Heart left ventricle (tissue), 13 donors: ENCODE measurements around the gene TMTC2.

Experiments used
- CTCF ChIP-seq, 12 donors: fragments of 200-600 bp; sonication (generic) in 4 of 12; IDR thresholded peaks; one replicate each; pipeline versions ENCODE4 v1.5.0 to v1.8.0; 2018 to 2022; ENCODE audit warnings: antibody characterized with exemption in 12 of 12, mild to moderate bottlenecking in 5 of 12
- POLR2A ChIP-seq, 2 donors: fragments of 450-650 bp; IDR thresholded peaks; one replicate each; pipeline ENCODE4 v1.6.1; 2017; ENCODE audit warnings: antibody characterized with exemption in 2 of 2, mild to moderate bottlenecking in 2 of 2, moderate library complexity in 2 of 2
- donor health status: ischemic (EF 13 %, LVEDD 7.1; RV severe dilation, severe dysfunction).
- donor health status: DM: no; HTN: yes; CAD: no.
- donor health status: DM: no; HTN: no; CAD: no.
- donor health status: ischemic (EF 25% LVEDD 6.9; RV normal size, moderate dysfunction).
- donor health status: ischemic (EF 25% LVEDD 5.7; RV mildly dilated, moderate dysfunction).
- donor health status: ischemic (EF 35%, LVEDD 5.7; RV mildly dilated, moderate dysfunction).
- donor health status: nonischemic (EF 11% LVEDD 7.7; RV severe dilation, severe dysfunction).
- donor health status: DM: yes; HTN: yes; CAD: no.
- donor health status: PGD.
- donor health status: ischemic (EF 29% LVEDD 5.4; RV normal size, mild dysfunction).
- donor health status: nonischemic (EF 23%, LVEDD 6.1; RV moderate dilation, normal function).

GRCh38 chr12:82694276-82694675, 7.6 kb downstream of the TMTC2 start:
- no peak for TF ChIP-seq CTCF (IDR thresholded peaks at IDR 0.05)
- TF ChIP-seq POLR2A (IDR thresholded peaks at IDR 0.05) = no peak
